HEK293 (cell line): ENCODE measurements around the gene RGMA.
A peak's percentile ranks its signal among the peaks of the same experiment; 100 is the strongest.

Source experiments
- CTCF ChIP-seq: fragments of 450-650 bp; formaldehyde crosslinking; IDR thresholded peaks from 2 replicates; pipeline ENCODE4 v1.5.1; 2016; ENCODE audit warnings: missing biosample characterization, missing genetic modification characterization
- HIC1 ChIP-seq: fragments of 450-650 bp; formaldehyde crosslinking; IDR thresholded peaks from 2 replicates; pipeline ENCODE4 v1.5.1; 2016; ENCODE audit warnings: missing biosample characterization, missing genetic modification characterization
- KLF1 ChIP-seq: fragments of 450-650 bp; formaldehyde crosslinking; IDR thresholded peaks from 2 replicates; pipeline ENCODE4 v1.5.1; 2016; ENCODE audit warnings: missing biosample characterization, missing genetic modification characterization
- KLF10 ChIP-seq: fragments of 450-650 bp; IDR thresholded peaks from 2 replicates; pipeline ENCODE4 v1.5.1; 2018; ENCODE audit warnings: missing biosample characterization, mild to moderate bottlenecking, missing genetic modification characterization
- KLF8 ChIP-seq: fragments of 450-650 bp; formaldehyde crosslinking; IDR thresholded peaks from 2 replicates; pipeline ENCODE4 v1.5.1; 2016; ENCODE audit warnings: missing biosample characterization, missing genetic modification characterization
- MEIS1 ChIP-seq: sonication (generic); formaldehyde crosslinking; IDR thresholded peaks from 2 replicates; pipeline ENCODE4 v1.8.1; 2022; ENCODE audit warnings: missing genetic modification reagents, mild to moderate bottlenecking, borderline replicate concordance
- OVOL3 ChIP-seq: fragments of 450-650 bp; formaldehyde crosslinking; IDR thresholded peaks from 2 replicates; pipeline ENCODE4 v1.5.1; 2016; ENCODE audit warnings: missing biosample characterization, missing genetic modification characterization
- PATZ1 ChIP-seq: fragments of 450-650 bp; formaldehyde crosslinking; IDR thresholded peaks from 2 replicates; pipeline ENCODE4 v1.5.1; 2016; ENCODE audit warnings: missing biosample characterization, missing genetic modification characterization
- PRDM6 ChIP-seq: fragments of 450-650 bp; formaldehyde crosslinking; IDR thresholded peaks from 2 replicates; pipeline ENCODE4 v1.5.1; 2017; ENCODE audit warnings: missing biosample characterization, missing genetic modification characterization
- RBAK ChIP-seq: fragments of 450-650 bp; formaldehyde crosslinking; IDR thresholded peaks from 2 replicates; pipeline ENCODE4 v1.5.1; 2016; ENCODE audit warnings: missing biosample characterization, missing genetic modification characterization
- WT1 ChIP-seq: fragments of 450-650 bp; formaldehyde crosslinking; IDR thresholded peaks from 2 replicates; pipeline ENCODE4 v1.5.1; 2016; ENCODE audit warnings: missing biosample characterization, missing genetic modification characterization
- ZBTB8A ChIP-seq: fragments of 450-650 bp; formaldehyde crosslinking; IDR thresholded peaks from 2 replicates; pipeline ENCODE4 v1.5.1; 2016; ENCODE audit warnings: missing biosample characterization, missing genetic modification characterization
- ZEB2 ChIP-seq: fragments of 450-650 bp; formaldehyde crosslinking; IDR thresholded peaks from 2 replicates; pipeline ENCODE4 v1.5.1; 2016; ENCODE audit warnings: missing biosample characterization, missing genetic modification characterization
- ZNF184 ChIP-seq: fragments of 450-650 bp; IDR thresholded peaks from 2 replicates; pipeline ENCODE4 v1.5.1; 2018; ENCODE audit warnings: missing biosample characterization, mild to moderate bottlenecking, missing genetic modification characterization
- ZNF311 ChIP-seq: fragments of 450-650 bp; formaldehyde crosslinking; IDR thresholded peaks from 2 replicates; pipeline ENCODE4 v1.5.1; 2017; ENCODE audit warnings: missing biosample characterization, missing genetic modification characterization, borderline replicate concordance
- ZNF354C ChIP-seq: fragments of 450-650 bp; formaldehyde crosslinking; IDR thresholded peaks from 2 replicates; pipeline ENCODE4 v1.5.1; 2016; ENCODE audit warnings: missing biosample characterization, missing genetic modification characterization, low read depth, borderline replicate concordance
- ZNF366 ChIP-seq: fragments of 450-650 bp; formaldehyde crosslinking; conservative IDR thresholded peaks from 2 replicates; pipeline ENCODE4 v1.5.1; 2016; ENCODE audit warnings: missing biosample characterization, missing genetic modification characterization
- ZNF433 ChIP-seq: fragments of 450-650 bp; formaldehyde crosslinking; IDR thresholded peaks from 2 replicates; pipeline ENCODE4 v1.5.1; 2016; ENCODE audit warnings: missing biosample characterization, missing genetic modification characterization, low read depth
- ZNF501 ChIP-seq: fragments of 450-650 bp; formaldehyde crosslinking; IDR thresholded peaks from 2 replicates; pipeline ENCODE4 v1.5.1; 2016; ENCODE audit warnings: missing biosample characterization, missing genetic modification characterization
- ZNF548 ChIP-seq: fragments of 450-650 bp; formaldehyde crosslinking; IDR thresholded peaks from 2 replicates; pipeline ENCODE4 v1.5.1; 2016; ENCODE audit warnings: missing biosample characterization, missing genetic modification characterization
- ZNF555 ChIP-seq: fragments of 450-650 bp; formaldehyde crosslinking; conservative IDR thresholded peaks from 2 replicates; pipeline ENCODE4 v1.5.1; 2017; ENCODE audit warnings: missing biosample characterization, mild to moderate bottlenecking, missing genetic modification characterization, inconsistent platforms
- ZNF585B ChIP-seq: fragments of 450-650 bp; formaldehyde crosslinking; IDR thresholded peaks from 2 replicates; pipeline ENCODE4 v1.5.1; 2016; ENCODE audit warnings: missing biosample characterization, missing genetic modification characterization
- ZNF600 ChIP-seq: fragments of 450-650 bp; formaldehyde crosslinking; IDR thresholded peaks from 2 replicates; pipeline ENCODE4 v1.5.1; 2016; ENCODE audit warnings: missing biosample characterization, missing genetic modification characterization
- ZNF639 ChIP-seq: fragments of 450-650 bp; formaldehyde crosslinking; IDR thresholded peaks from 2 replicates; pipeline ENCODE4 v1.5.1; 2016; ENCODE audit warnings: missing biosample characterization, missing genetic modification characterization
- ZNF645 ChIP-seq: fragments of 450-650 bp; formaldehyde crosslinking; IDR thresholded peaks from 2 replicates; pipeline ENCODE4; 2016; ENCODE audit warnings: missing biosample characterization, missing genetic modification characterization
- ZNF76 ChIP-seq: fragments of 450-650 bp; formaldehyde crosslinking; IDR thresholded peaks from 2 replicates; pipeline ENCODE4; 2016; ENCODE audit warnings: low read depth, missing biosample characterization, missing genetic modification characterization, borderline replicate concordance

RGMA gene

GRCh38 chr15:93087825-93088199 lies 1.2 kb downstream of the RGMA start (continued):
- peak; percentile 34; the same call in 1 of the 2 replicates for TF ChIP-seq ZNF501 (tag by site-specific recombination)
- no peak for TF ChIP-seq ZNF600 (tag by site-specific recombination)
- no peak for TF ChIP-seq ZNF585B (tag by site-specific recombination)
- no peak for TF ChIP-seq ZEB2 (tag by site-specific recombination)
- TF ChIP-seq RBAK (tag by site-specific recombination), result no peak
- TF ChIP-seq MEIS1 (CRISPR knock-in tag), result no peak
- peak; percentile 74 for TF ChIP-seq PATZ1 (tag by site-specific recombination)
- TF ChIP-seq ZNF76 (tag by site-specific recombination), result no peak
- no peak for TF ChIP-seq KLF10
- TF ChIP-seq CTCF (tag by site-specific recombination), result peak; percentile 79
- no peak for TF ChIP-seq ZNF311 (tag by site-specific recombination)
- TF ChIP-seq ZBTB8A (tag by site-specific recombination), result peak; percentile 39
- TF ChIP-seq ZNF354C (tag by site-specific recombination), result no peak
- TF ChIP-seq ZNF645 (tag by site-specific recombination), result no peak
- TF ChIP-seq KLF1 (tag by site-specific recombination), result no peak; the same call in 1 of the 2 replicates
- TF ChIP-seq ZNF366 (tag by site-specific recombination), result no peak
- TF ChIP-seq ZNF555 (tag by site-specific recombination), result no peak
- no peak for TF ChIP-seq ZNF548 (tag by site-specific recombination)
- TF ChIP-seq HIC1, result no peak
- TF ChIP-seq ZNF433 (tag by site-specific recombination), result no peak
- no peak for TF ChIP-seq ZNF639 (tag by site-specific recombination)
- TF ChIP-seq OVOL3 (tag by site-specific recombination), result no peak
- peak; percentile 75 for TF ChIP-seq WT1 (tag by site-specific recombination)
- no peak for TF ChIP-seq ZNF184 (tag by site-specific recombination)
- peak; percentile 59 for TF ChIP-seq KLF8 (tag by site-specific recombination)
- TF ChIP-seq PRDM6 (tag by site-specific recombination), result no peak
